ENCODE results near the gene JARID2.

JARID2 gene

GRCh38 chr6:15246666-15247499 is 1.0 kb downstream of the JARID2 start:
- Histone ChIP-seq H3K9ac (ENCODE audit: low read depth in 1 of 2, low read length in 2 of 2) (peak overlapping the region; percentile 87 to 88), H3K27ac (ENCODE audit: low read depth, low read length) (no peak overlapping the region), H3K4me3 (ENCODE audit: low read depth in 1 of 2, low read length in 2 of 2) (peak overlapping the region; percentile 94 to 95), H3K9me3 (ENCODE audit: control insufficient read depth in 1 of 2, low read length in 2 of 2) (no peaks in the 10 kb centered on the region), H3K27me3 (ENCODE audit: control insufficient read depth in 1 of 2, insufficient read depth in 2 of 2, low read length in 2 of 2) (no peaks in the 10 kb centered on the region), H3K4me1 (ENCODE audit: control insufficient read depth in 1 of 2, insufficient read depth in 2 of 2, low read length in 2 of 2) (peaks cover 10 to 15% of the 10 kb centered on the region in 2 donors), H3K36me3 (ENCODE audit: control insufficient read depth in 1 of 2, insufficient read depth in 2 of 2, low read length in 2 of 2) (no peaks in the 10 kb centered on the region)

GRCh38 chr6:15247500-15248450 is 1.9 kb downstream of the JARID2 start:
- H3K9ac ChIP-seq (ENCODE audit: low read depth in 1 of 2, low read length in 2 of 2): peak overlapping the region; percentile 87 to 88
- peaks cover 17 to 24% of the 10 kb centered on the region in 2 donors for H3K4me1 ChIP-seq (ENCODE audit: control insufficient read depth in 1 of 2, insufficient read depth in 2 of 2, low read length in 2 of 2)
- H3K9me3 ChIP-seq (ENCODE audit: control insufficient read depth in 1 of 2, low read length in 2 of 2): no peaks in the 10 kb centered on the region
- H3K27ac ChIP-seq (ENCODE audit: low read depth, low read length): peak overlapping the region; percentile 82
- H3K27me3 ChIP-seq (ENCODE audit: control insufficient read depth in 1 of 2, insufficient read depth in 2 of 2, low read length in 2 of 2): no peaks in the 10 kb centered on the region
- no peaks in the 10 kb centered on the region for H3K36me3 ChIP-seq (ENCODE audit: control insufficient read depth in 1 of 2, insufficient read depth in 2 of 2, low read length in 2 of 2)
- peak overlapping the region; percentile 94 to 95 for H3K4me3 ChIP-seq (ENCODE audit: low read depth in 1 of 2, low read length in 2 of 2)

- Histone ChIP-seq H3K27ac (ENCODE audit: low read depth, low read length) (peak overlapping the region; percentile 76), H3K36me3 (ENCODE audit: control insufficient read depth in 1 of 2, insufficient read depth in 2 of 2, low read length in 2 of 2) (no peaks in the 10 kb centered on the region), H3K9me3 (ENCODE audit: control insufficient read depth in 1 of 2, low read length in 2 of 2) (no peaks in the 10 kb centered on the region), H3K9ac (ENCODE audit: low read depth in 1 of 2, low read length in 2 of 2) (peak overlapping the region; percentile 78 to 80), H3K27me3 (ENCODE audit: control insufficient read depth in 1 of 2, insufficient read depth in 2 of 2, low read length in 2 of 2) (no peaks in the 10 kb centered on the region), H3K4me1 (ENCODE audit: control insufficient read depth in 1 of 2, insufficient read depth in 2 of 2, low read length in 2 of 2) (peaks cover 24 to 31% of the 10 kb centered on the region in 2 donors), H3K4me3 (ENCODE audit: low read depth in 1 of 2, low read length in 2 of 2) (peak overlapping the region; percentile 87 to 89)
These were observed 2.8 kb downstream of the JARID2 start for GRCh38 chr6:15248451-15249370.

- peak overlapping the region; percentile 78 to 80 for H3K9ac ChIP-seq (ENCODE audit: low read depth in 1 of 2, low read length in 2 of 2)
- peaks cover 32 to 38% of the 10 kb centered on the region in 2 donors for H3K4me1 ChIP-seq (ENCODE audit: control insufficient read depth in 1 of 2, insufficient read depth in 2 of 2, low read length in 2 of 2)
- H3K9me3 ChIP-seq (ENCODE audit: control insufficient read depth in 1 of 2, low read length in 2 of 2): no peaks in the 10 kb centered on the region
- H3K27me3 ChIP-seq (ENCODE audit: control insufficient read depth in 1 of 2, insufficient read depth in 2 of 2, low read length in 2 of 2): no peaks in the 10 kb centered on the region
- H3K27ac ChIP-seq (ENCODE audit: low read depth, low read length): peak overlapping the region; percentile 76
- H3K4me3 ChIP-seq (ENCODE audit: low read depth in 1 of 2, low read length in 2 of 2): peak overlapping the region; percentile 87 to 89
- no peaks in the 10 kb centered on the region for H3K36me3 ChIP-seq (ENCODE audit: control insufficient read depth in 1 of 2, insufficient read depth in 2 of 2, low read length in 2 of 2)
These were observed 3.6 kb downstream of the JARID2 start for GRCh38 chr6:15249371-15250019.

GRCh38 chr6:15250187-15251168 is 4.6 kb downstream of the JARID2 start:
- Histone ChIP-seq H3K27ac (ENCODE audit: low read depth, low read length) (no peak overlapping the region), H3K4me1 (ENCODE audit: control insufficient read depth in 1 of 2, insufficient read depth in 2 of 2, low read length in 2 of 2) (peaks cover 39 to 42% of the 10 kb centered on the region in 2 donors), H3K36me3 (ENCODE audit: control insufficient read depth in 1 of 2, insufficient read depth in 2 of 2, low read length in 2 of 2) (no peaks in the 10 kb centered on the region), H3K9me3 (ENCODE audit: control insufficient read depth in 1 of 2, low read length in 2 of 2) (no peaks in the 10 kb centered on the region), H3K9ac (ENCODE audit: low read depth in 1 of 2, low read length in 2 of 2) (no peak overlapping the region), H3K4me3 (ENCODE audit: low read depth in 1 of 2, low read length in 2 of 2) (no peak overlapping the region), H3K27me3 (ENCODE audit: control insufficient read depth in 1 of 2, insufficient read depth in 2 of 2, low read length in 2 of 2) (no peaks in the 10 kb centered on the region)

GRCh38 chr6:15252195-15252594 is 6.3 kb downstream of the JARID2 start:
- Histone ChIP-seq H3K9me3 (ENCODE audit: control insufficient read depth in 1 of 2, low read length in 2 of 2) (no peaks in the 10 kb centered on the region), H3K4me3 (ENCODE audit: low read depth in 1 of 2, low read length in 2 of 2) (no peak overlapping the region), H3K9ac (ENCODE audit: low read depth in 1 of 2, low read length in 2 of 2) (no peak overlapping the region), H3K36me3 (ENCODE audit: control insufficient read depth in 1 of 2, insufficient read depth in 2 of 2, low read length in 2 of 2) (no peaks in the 10 kb centered on the region), H3K27ac (ENCODE audit: low read depth, low read length) (no peak overlapping the region), H3K27me3 (ENCODE audit: control insufficient read depth in 1 of 2, insufficient read depth in 2 of 2, low read length in 2 of 2) (no peaks in the 10 kb centered on the region), H3K4me1 (ENCODE audit: control insufficient read depth in 1 of 2, insufficient read depth in 2 of 2, low read length in 2 of 2) (peaks cover 56 to 59% of the 10 kb centered on the region in 2 donors)

GRCh38 chr6:15253203-15254022 is 7.5 kb downstream of the JARID2 start:
- Histone ChIP-seq H3K27ac (ENCODE audit: low read depth, low read length) (no peak overlapping the region), H3K4me3 (ENCODE audit: low read depth in 1 of 2, low read length in 2 of 2) (no peak overlapping the region), H3K9ac (ENCODE audit: low read depth in 1 of 2, low read length in 2 of 2) (peak overlapping the region in 1 of 2 donors; percentile 41), H3K36me3 (ENCODE audit: control insufficient read depth in 1 of 2, insufficient read depth in 2 of 2, low read length in 2 of 2) (no peaks in the 10 kb centered on the region), H3K9me3 (ENCODE audit: control insufficient read depth in 1 of 2, low read length in 2 of 2) (no peaks in the 10 kb centered on the region), H3K4me1 (ENCODE audit: control insufficient read depth in 1 of 2, insufficient read depth in 2 of 2, low read length in 2 of 2) (peaks cover 62 to 69% of the 10 kb centered on the region in 2 donors), H3K27me3 (ENCODE audit: control insufficient read depth in 1 of 2, insufficient read depth in 2 of 2, low read length in 2 of 2) (no peaks in the 10 kb centered on the region)

Measured in duodenal mucosa (tissue), 2 donors.